ENCODE measurements around the gene IFT122.

IFT122 gene

GRCh38 chr3:129552287-129553050 is 112.4 kb downstream of the IFT122 start:
- Histone ChIP-seq H3K36me3 (ENCODE audit: control insufficient read depth, insufficient read depth, low read length) (no peaks in the 10 kb centered on the region), H3K4me3 (replicated peaks; ENCODE audit: low read depth, low read length) (no peak overlapping the region), H3K27me3 (replicated peaks; ENCODE audit: control insufficient read depth, insufficient read depth, low read length) (no peaks in the 10 kb centered on the region; the same call in none of the 2 replicates)
- DNase-seq (ENCODE audit: extremely low read depth, insufficient read length), result no peak
- TF ChIP-seq, protein P1, sequence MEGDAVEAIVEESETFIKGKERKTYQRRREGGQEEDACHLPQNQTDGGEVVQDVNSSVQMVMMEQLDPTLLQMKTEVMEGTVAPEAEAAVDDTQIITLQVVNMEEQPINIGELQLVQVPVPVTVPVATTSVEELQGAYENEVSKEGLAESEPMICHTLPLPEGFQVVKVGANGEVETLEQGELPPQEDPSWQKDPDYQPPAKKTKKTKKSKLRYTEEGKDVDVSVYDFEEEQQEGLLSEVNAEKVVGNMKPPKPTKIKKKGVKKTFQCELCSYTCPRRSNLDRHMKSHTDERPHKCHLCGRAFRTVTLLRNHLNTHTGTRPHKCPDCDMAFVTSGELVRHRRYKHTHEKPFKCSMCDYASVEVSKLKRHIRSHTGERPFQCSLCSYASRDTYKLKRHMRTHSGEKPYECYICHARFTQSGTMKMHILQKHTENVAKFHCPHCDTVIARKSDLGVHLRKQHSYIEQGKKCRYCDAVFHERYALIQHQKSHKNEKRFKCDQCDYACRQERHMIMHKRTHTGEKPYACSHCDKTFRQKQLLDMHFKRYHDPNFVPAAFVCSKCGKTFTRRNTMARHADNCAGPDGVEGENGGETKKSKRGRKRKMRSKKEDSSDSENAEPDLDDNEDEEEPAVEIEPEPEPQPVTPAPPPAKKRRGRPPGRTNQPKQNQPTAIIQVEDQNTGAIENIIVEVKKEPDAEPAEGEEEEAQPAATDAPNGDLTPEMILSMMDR (IDR thresholded peaks at IDR 0.05; ENCODE audit: insufficient read depth, low read length, poor library complexity, severe bottlenecking), result no peak

DNA sequence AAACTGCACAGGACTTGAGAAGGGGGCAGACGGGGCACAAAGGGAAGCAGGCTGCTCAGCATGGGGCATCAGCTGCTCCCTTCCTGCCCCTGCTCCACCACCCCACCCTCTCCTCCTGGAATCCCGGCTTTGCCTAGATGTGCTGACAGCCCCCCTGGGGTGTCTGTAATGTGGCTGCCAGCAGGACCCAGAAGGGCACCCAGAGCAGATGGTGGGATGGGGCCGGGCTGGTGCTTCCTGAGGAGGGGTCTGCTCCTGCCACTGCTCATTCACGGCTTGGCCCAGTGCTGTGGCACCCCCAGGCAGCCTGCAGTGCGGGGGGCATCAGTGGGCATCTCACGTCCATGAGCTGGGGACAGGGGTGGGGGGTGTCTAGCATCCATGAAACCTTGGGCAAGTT is 113.1 kb downstream of the IFT122 start:
- Histone ChIP-seq H3K4me3 (replicated peaks; ENCODE audit: low read depth, low read length) (no peak overlapping the region), H3K27me3 (replicated peaks; ENCODE audit: control insufficient read depth, insufficient read depth, low read length) (no peaks in the 10 kb centered on the region; the same call in none of the 2 replicates), H3K36me3 (ENCODE audit: control insufficient read depth, insufficient read depth, low read length) (no peaks in the 10 kb centered on the region)
- TF ChIP-seq, protein P1 (IDR thresholded peaks at IDR 0.05; ENCODE audit: insufficient read depth, low read length, poor library complexity, severe bottlenecking), result no peak
- DNase-seq (ENCODE audit: extremely low read depth, insufficient read length), result no peak

GRCh38 chr3:129553719-129554118 is 113.7 kb downstream of the IFT122 start:
- TF ChIP-seq, protein P1 (IDR thresholded peaks at IDR 0.05; ENCODE audit: insufficient read depth, low read length, poor library complexity, severe bottlenecking), result no peak
- Histone ChIP-seq H3K4me3 (replicated peaks; ENCODE audit: low read depth, low read length) (no peak overlapping the region), H3K27me3 (replicated peaks; ENCODE audit: control insufficient read depth, insufficient read depth, low read length) (no peaks in the 10 kb centered on the region; the same call in none of the 2 replicates), H3K36me3 (ENCODE audit: control insufficient read depth, insufficient read depth, low read length) (no peaks in the 10 kb centered on the region)
- DNase-seq (ENCODE audit: extremely low read depth, insufficient read length), result no peak

DNA sequence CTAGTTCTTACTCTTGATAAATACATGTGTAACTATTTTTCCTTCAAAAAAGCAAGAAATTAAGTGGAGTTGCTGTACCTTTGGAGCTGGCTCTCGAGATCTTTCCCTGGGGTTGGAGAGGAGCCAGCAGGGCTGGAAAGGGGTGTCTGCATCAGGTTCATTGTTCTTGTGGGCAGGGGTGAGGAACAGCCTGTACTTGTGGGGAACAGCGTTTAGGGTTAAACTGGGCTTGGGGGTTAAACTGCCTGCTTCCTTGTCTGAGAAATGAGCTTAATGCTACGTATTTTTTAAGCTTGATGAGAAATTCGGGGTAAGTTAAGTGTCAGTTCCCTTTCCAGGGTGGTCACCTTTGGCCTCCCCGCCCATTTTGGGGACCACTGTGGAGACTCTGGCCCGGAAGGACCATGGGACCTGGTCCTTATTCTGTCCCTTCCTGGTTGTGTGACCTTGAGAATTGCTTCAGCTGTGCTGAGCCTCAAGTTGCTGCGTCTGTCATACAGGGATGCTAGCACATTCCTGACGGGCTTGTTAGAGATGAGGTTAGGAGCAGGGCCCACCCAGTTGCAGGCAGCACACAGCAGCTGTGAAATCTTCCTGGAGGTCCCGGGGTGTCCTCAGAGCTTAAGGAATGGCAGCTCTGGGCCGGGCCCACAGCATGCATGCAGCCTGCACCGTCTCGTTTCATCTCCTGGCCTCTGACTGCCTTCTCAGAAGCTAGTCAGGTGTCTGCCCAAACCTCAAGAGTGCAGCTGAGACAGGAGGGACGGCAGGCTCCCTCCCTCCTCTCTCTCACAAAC is 114.5 kb downstream of the IFT122 start:
- TF ChIP-seq, protein P1 (IDR thresholded peaks at IDR 0.05; ENCODE audit: insufficient read depth, low read length, poor library complexity, severe bottlenecking), result no peak

DNA sequence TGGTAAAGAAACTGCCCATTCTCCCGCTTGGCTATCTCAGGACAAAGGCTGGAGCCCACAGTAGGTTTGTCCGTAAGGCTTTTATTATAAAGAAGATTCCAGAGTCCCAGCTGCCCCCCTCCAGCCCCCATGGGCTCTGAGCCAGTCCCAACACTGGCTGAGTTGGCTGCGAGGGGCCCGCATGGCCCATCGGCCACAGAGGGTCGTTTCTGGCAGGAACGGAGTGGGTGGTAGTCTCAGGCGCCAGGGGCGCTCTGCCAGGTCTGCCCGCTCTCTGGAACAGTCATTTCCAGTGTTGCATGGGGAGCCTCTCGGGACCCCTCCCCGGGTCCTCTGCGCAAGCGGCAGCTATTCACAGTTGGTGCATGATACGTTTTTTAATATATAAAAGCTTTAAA is 115.1 kb downstream of the IFT122 start:
- Histone ChIP-seq H3K4me3 (replicated peaks; ENCODE audit: low read depth, low read length) (no peak overlapping the region), H3K27me3 (replicated peaks; ENCODE audit: control insufficient read depth, insufficient read depth, low read length) (no peaks in the 10 kb centered on the region; the same call in none of the 2 replicates), H3K36me3 (ENCODE audit: control insufficient read depth, insufficient read depth, low read length) (no peaks in the 10 kb centered on the region)
- TF ChIP-seq, protein P1 (IDR thresholded peaks at IDR 0.05; ENCODE audit: insufficient read depth, low read length, poor library complexity, severe bottlenecking), result no peak
- DNase-seq (ENCODE audit: extremely low read depth, insufficient read length), result no peak

More for the DNA sequence above, 114.5 kb downstream of the IFT122 start:
- Histone ChIP-seq H3K36me3 (ENCODE audit: control insufficient read depth, insufficient read depth, low read length) (no peaks in the 10 kb centered on the region), H3K4me3 (replicated peaks; ENCODE audit: low read depth, low read length) (no peak overlapping the region), H3K27me3 (replicated peaks; ENCODE audit: control insufficient read depth, insufficient read depth, low read length) (no peaks in the 10 kb centered on the region; the same call in none of the 2 replicates)
- no peak for DNase-seq (ENCODE audit: extremely low read depth, insufficient read length)
